ENCODE results near the gene PCSK2. TPM values are rescaled to one million over a fixed set of nuclear protein-coding genes. Genes with fewer than 3 reads are reported as not detected.

PCSK2 gene
- total RNA-seq, 1 donor from 2014 or later, result not detected

DNA sequence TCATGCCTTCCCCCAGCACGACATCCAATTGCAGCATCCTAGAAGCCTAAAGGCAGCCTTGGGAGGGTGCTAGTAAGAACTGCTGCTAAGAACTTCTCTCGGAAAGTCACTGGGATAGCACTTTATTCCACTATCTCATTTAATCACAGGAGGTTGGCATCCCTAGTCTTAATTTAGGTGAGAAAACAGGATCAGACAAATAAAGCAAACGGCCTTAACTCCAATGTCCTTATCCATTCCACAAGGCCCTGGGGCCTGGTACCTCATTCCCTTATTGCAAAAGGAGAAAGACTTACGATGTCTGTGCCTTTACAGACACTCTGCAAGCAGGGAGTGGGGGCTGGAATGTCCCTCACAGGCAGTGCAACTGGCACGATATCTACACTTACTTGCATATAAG lies 243.7 kb downstream of the PCSK2 start:
- no peaks in the 10 kb centered on the region for H3K9me3 Mint-ChIP-seq
- no peaks in the 10 kb centered on the region for H3K27me3 Mint-ChIP-seq (ENCODE audit: low read depth)
- no peak for DNase-seq (ENCODE audit: low spot score)
- H3K4me3 Mint-ChIP-seq (ENCODE audit: low read depth), result no peak overlapping the region
- H3K27ac Mint-ChIP-seq, result no peak overlapping the region
- no peaks in the 10 kb centered on the region for H3K36me3 Mint-ChIP-seq (ENCODE audit: low read depth)
- intact Hi-C loops (cut with micrococcal nuclease), result no loop called here
- H3K4me1 Mint-ChIP-seq (ENCODE audit: low read depth), result no peaks in the 10 kb centered on the region

- no peak overlapping the region for H3K4me3 Mint-ChIP-seq (ENCODE audit: low read depth)
- DNase-seq (ENCODE audit: low spot score), result no peak
- no peak overlapping the region for H3K27ac Mint-ChIP-seq
- H3K27me3 Mint-ChIP-seq (ENCODE audit: low read depth), result no peaks in the 10 kb centered on the region
- no peaks in the 10 kb centered on the region for H3K4me1 Mint-ChIP-seq (ENCODE audit: low read depth)
- intact Hi-C loops (cut with micrococcal nuclease), result no loop called here
- no peaks in the 10 kb centered on the region for H3K9me3 Mint-ChIP-seq
- H3K36me3 Mint-ChIP-seq (ENCODE audit: low read depth), result no peaks in the 10 kb centered on the region
These were observed 244.1 kb downstream of the PCSK2 start for GRCh38 chr20:17470973-17471372.

GRCh38 chr20:17471606-17472187 lies 244.9 kb downstream of the PCSK2 start:
- no peak for DNase-seq (ENCODE audit: low spot score)
- Mint-ChIP-seq H3K9me3 (no peaks in the 10 kb centered on the region), H3K4me1 (ENCODE audit: low read depth) (no peaks in the 10 kb centered on the region), H3K4me3 (ENCODE audit: low read depth) (no peak overlapping the region), H3K36me3 (ENCODE audit: low read depth) (no peaks in the 10 kb centered on the region), H3K27ac (no peak overlapping the region), H3K27me3 (ENCODE audit: low read depth) (no peaks in the 10 kb centered on the region)
- intact Hi-C loops (cut with micrococcal nuclease), result no loop called here

- H3K36me3 Mint-ChIP-seq (ENCODE audit: low read depth), result no peaks in the 10 kb centered on the region
- H3K9me3 Mint-ChIP-seq, result no peaks in the 10 kb centered on the region
- H3K27ac Mint-ChIP-seq, result no peak overlapping the region
- no peaks in the 10 kb centered on the region for H3K4me1 Mint-ChIP-seq (ENCODE audit: low read depth)
- intact Hi-C loops (cut with micrococcal nuclease), result no loop called here
- no peak overlapping the region for H3K4me3 Mint-ChIP-seq (ENCODE audit: low read depth)
- DNase-seq (ENCODE audit: low spot score), result no peak
- H3K27me3 Mint-ChIP-seq (ENCODE audit: low read depth), result peaks cover 2% of the 10 kb centered on the region
These were observed 246.8 kb downstream of the PCSK2 start for GRCh38 chr20:17473659-17474058.

- no peaks in the 10 kb centered on the region for H3K4me1 Mint-ChIP-seq (ENCODE audit: low read depth)
- intact Hi-C loops (cut with micrococcal nuclease), result no loop called here
- no peak overlapping the region for H3K4me3 Mint-ChIP-seq (ENCODE audit: low read depth)
- no peaks in the 10 kb centered on the region for H3K36me3 Mint-ChIP-seq (ENCODE audit: low read depth)
- peaks cover 5% of the 10 kb centered on the region for H3K27me3 Mint-ChIP-seq (ENCODE audit: low read depth)
- DNase-seq (ENCODE audit: low spot score), result no peak
- H3K9me3 Mint-ChIP-seq, result no peaks in the 10 kb centered on the region
- no peak overlapping the region for H3K27ac Mint-ChIP-seq
These were observed 252.3 kb downstream of the PCSK2 start for GRCh38 chr20:17479063-17479657.

- no peak for DNase-seq (ENCODE audit: low spot score)
- H3K4me3 Mint-ChIP-seq (ENCODE audit: low read depth), result no peak overlapping the region
- no peaks in the 10 kb centered on the region for H3K4me1 Mint-ChIP-seq (ENCODE audit: low read depth)
- no peaks in the 10 kb centered on the region for H3K9me3 Mint-ChIP-seq
- intact Hi-C loops (cut with micrococcal nuclease), result no loop called here
- peaks cover 5% of the 10 kb centered on the region for H3K27me3 Mint-ChIP-seq (ENCODE audit: low read depth)
- H3K36me3 Mint-ChIP-seq (ENCODE audit: low read depth), result no peaks in the 10 kb centered on the region
- no peak overlapping the region for H3K27ac Mint-ChIP-seq
These were observed 253.9 kb downstream of the PCSK2 start for GRCh38 chr20:17480696-17481095.

GRCh38 chr20:17481661-17482060 lies 254.8 kb downstream of the PCSK2 start:
- Mint-ChIP-seq H3K27ac (no peak overlapping the region), H3K4me3 (ENCODE audit: low read depth) (no peak overlapping the region), H3K36me3 (ENCODE audit: low read depth) (no peaks in the 10 kb centered on the region), H3K27me3 (ENCODE audit: low read depth) (peaks cover 11% of the 10 kb centered on the region), H3K9me3 (no peaks in the 10 kb centered on the region), H3K4me1 (ENCODE audit: low read depth) (no peaks in the 10 kb centered on the region)
- intact Hi-C loops (cut with micrococcal nuclease), result no loop called here
- DNase-seq (ENCODE audit: low spot score), result no peak

DNA sequence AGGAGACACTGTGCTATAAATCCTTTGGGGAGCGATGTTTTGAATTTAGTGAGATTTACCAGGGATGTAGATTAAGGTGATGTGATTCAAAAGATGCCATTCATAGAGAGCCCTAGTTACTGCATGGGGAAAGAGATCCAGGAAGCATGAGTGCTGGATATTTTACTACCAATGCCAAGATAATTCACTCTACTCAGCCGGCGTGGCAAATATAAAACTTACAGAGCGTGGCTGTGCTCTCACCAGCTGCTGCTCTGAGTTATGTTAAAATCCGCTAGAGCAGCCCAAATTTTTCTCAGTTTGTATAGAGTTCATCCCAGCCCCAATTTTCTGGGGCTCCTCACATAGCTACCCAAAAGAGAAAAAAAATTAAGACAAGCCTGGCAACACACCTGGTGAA lies 255.7 kb downstream of the PCSK2 start:
- Mint-ChIP-seq H3K4me1 (ENCODE audit: low read depth) (no peaks in the 10 kb centered on the region), H3K27me3 (ENCODE audit: low read depth) (peaks cover 16% of the 10 kb centered on the region), H3K9me3 (no peaks in the 10 kb centered on the region), H3K27ac (no peak overlapping the region), H3K4me3 (ENCODE audit: low read depth) (no peak overlapping the region), H3K36me3 (ENCODE audit: low read depth) (no peaks in the 10 kb centered on the region)
- intact Hi-C loops (cut with micrococcal nuclease), result no loop called here
- DNase-seq (ENCODE audit: low spot score), result no peak

DNA sequence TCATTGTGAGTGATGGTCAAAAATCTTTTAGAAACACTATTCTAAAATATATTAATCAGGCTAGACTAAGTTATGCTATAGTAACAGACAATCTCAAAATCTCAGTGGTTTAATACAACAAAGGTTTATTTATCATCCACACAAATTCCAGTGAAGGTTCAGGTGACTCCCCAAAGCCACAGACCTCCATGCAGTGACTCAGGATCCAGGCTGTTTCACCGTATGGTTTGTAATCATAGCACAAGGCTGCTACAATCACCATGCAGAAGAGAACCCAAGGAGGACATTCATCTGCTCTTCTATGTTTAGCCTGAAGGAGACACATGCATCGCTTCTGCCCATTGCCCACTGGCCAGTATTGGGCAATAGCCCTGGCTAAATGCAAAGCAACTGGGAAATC lies 258.2 kb downstream of the PCSK2 start:
- H3K27me3 Mint-ChIP-seq (ENCODE audit: low read depth), result peaks cover 14% of the 10 kb centered on the region
- no peaks in the 10 kb centered on the region for H3K9me3 Mint-ChIP-seq
- no peaks in the 10 kb centered on the region for H3K36me3 Mint-ChIP-seq (ENCODE audit: low read depth)
- H3K4me3 Mint-ChIP-seq (ENCODE audit: low read depth), result no peak overlapping the region
- intact Hi-C loops (cut with micrococcal nuclease), result no loop called here
- H3K4me1 Mint-ChIP-seq (ENCODE audit: low read depth), result no peaks in the 10 kb centered on the region
- no peak for DNase-seq (ENCODE audit: low spot score)
- H3K27ac Mint-ChIP-seq, result no peak overlapping the region

- Mint-ChIP-seq H3K4me3 (ENCODE audit: low read depth) (no peak overlapping the region), H3K36me3 (ENCODE audit: low read depth) (no peaks in the 10 kb centered on the region), H3K27me3 (ENCODE audit: low read depth) (peaks cover 11% of the 10 kb centered on the region), H3K4me1 (ENCODE audit: low read depth) (no peaks in the 10 kb centered on the region), H3K27ac (no peak overlapping the region), H3K9me3 (no peaks in the 10 kb centered on the region)
- intact Hi-C loops (cut with micrococcal nuclease), result no loop called here
- DNase-seq (ENCODE audit: low spot score), result no peak
These were observed 262.2 kb downstream of the PCSK2 start for GRCh38 chr20:17488916-17489600.

GRCh38 chr20:17490501-17490900 lies 263.7 kb downstream of the PCSK2 start:
- H3K9me3 Mint-ChIP-seq, result no peaks in the 10 kb centered on the region
- DNase-seq (ENCODE audit: low spot score), result no peak
- H3K36me3 Mint-ChIP-seq (ENCODE audit: low read depth), result no peaks in the 10 kb centered on the region
- peaks cover 11% of the 10 kb centered on the region for H3K27me3 Mint-ChIP-seq (ENCODE audit: low read depth)
- intact Hi-C loops (cut with micrococcal nuclease), result no loop called here
- no peaks in the 10 kb centered on the region for H3K4me1 Mint-ChIP-seq (ENCODE audit: low read depth)
- no peak overlapping the region for H3K27ac Mint-ChIP-seq
- H3K4me3 Mint-ChIP-seq (ENCODE audit: low read depth), result no peak overlapping the region

GRCh38 chr20:17491041-17491440 lies 264.2 kb downstream of the PCSK2 start:
- H3K9me3 Mint-ChIP-seq, result no peaks in the 10 kb centered on the region
- intact Hi-C loops (cut with micrococcal nuclease), result no loop called here
- peaks cover 11% of the 10 kb centered on the region for H3K27me3 Mint-ChIP-seq (ENCODE audit: low read depth)
- no peak overlapping the region for H3K27ac Mint-ChIP-seq
- no peak for DNase-seq (ENCODE audit: low spot score)
- no peaks in the 10 kb centered on the region for H3K4me1 Mint-ChIP-seq (ENCODE audit: low read depth)
- no peaks in the 10 kb centered on the region for H3K36me3 Mint-ChIP-seq (ENCODE audit: low read depth)
- no peak overlapping the region for H3K4me3 Mint-ChIP-seq (ENCODE audit: low read depth)

- intact Hi-C loops (cut with micrococcal nuclease), result no loop called here
- Mint-ChIP-seq H3K4me1 (ENCODE audit: low read depth) (no peaks in the 10 kb centered on the region), H3K27me3 (ENCODE audit: low read depth) (peaks cover 6% of the 10 kb centered on the region), H3K4me3 (ENCODE audit: low read depth) (no peak overlapping the region), H3K9me3 (no peaks in the 10 kb centered on the region), H3K27ac (no peak overlapping the region), H3K36me3 (ENCODE audit: low read depth) (no peaks in the 10 kb centered on the region)
- no peak for DNase-seq (ENCODE audit: low spot score)
These were observed 264.6 kb downstream of the PCSK2 start for GRCh38 chr20:17491488-17491887.

Measured in activated T-helper 2 cell treated with anti-CD3 and anti-CD28 coated beads, Interferon-gamma antibody, Interleukin-2, Interleukin-4, amounts not matched to agents 10 μg/mL and 5 μg/mL and 100 μg/mL, durations not matched to agents 14 hours and 24 hours and 36 hours (primary cell).